ENCODE results near the gene OSM.

- TF ChIP-seq, protein P1, sequence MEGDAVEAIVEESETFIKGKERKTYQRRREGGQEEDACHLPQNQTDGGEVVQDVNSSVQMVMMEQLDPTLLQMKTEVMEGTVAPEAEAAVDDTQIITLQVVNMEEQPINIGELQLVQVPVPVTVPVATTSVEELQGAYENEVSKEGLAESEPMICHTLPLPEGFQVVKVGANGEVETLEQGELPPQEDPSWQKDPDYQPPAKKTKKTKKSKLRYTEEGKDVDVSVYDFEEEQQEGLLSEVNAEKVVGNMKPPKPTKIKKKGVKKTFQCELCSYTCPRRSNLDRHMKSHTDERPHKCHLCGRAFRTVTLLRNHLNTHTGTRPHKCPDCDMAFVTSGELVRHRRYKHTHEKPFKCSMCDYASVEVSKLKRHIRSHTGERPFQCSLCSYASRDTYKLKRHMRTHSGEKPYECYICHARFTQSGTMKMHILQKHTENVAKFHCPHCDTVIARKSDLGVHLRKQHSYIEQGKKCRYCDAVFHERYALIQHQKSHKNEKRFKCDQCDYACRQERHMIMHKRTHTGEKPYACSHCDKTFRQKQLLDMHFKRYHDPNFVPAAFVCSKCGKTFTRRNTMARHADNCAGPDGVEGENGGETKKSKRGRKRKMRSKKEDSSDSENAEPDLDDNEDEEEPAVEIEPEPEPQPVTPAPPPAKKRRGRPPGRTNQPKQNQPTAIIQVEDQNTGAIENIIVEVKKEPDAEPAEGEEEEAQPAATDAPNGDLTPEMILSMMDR (IDR thresholded peaks at IDR 0.05), result peak; percentile 86 to 97 (median 92)
- TF ChIP-seq POLR2A (IDR thresholded peaks at IDR 0.05), result no peak
Measured at GRCh38 chr22:30286813-30287647, 20.4 kb upstream of the OSM start.
